Measurements from ENCODE around the gene CYTH3.
A peak's percentile ranks its signal among the peaks of the same experiment; 100 is the strongest.

Gene CYTH3

DNA sequence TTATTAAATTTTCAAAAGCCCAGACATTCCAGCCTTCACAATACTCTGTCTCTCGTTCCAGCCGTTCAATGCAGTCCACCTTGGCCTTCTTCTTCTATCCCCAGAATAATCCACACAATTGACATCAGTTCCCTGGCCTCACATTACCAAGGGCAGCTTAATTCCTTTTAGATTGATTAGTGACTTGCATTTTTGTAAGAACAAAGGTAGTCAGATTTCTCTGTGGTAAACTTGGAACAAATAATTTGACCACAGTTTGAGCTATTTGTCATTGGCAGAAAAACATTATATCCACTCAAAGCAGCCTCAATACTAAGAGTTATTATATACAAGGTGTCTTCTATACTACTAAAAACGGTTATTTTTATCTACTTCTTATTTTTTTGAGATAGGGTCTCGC lies 5.1 kb upstream of the CYTH3 start:
- TF ChIP-seq, protein P1, sequence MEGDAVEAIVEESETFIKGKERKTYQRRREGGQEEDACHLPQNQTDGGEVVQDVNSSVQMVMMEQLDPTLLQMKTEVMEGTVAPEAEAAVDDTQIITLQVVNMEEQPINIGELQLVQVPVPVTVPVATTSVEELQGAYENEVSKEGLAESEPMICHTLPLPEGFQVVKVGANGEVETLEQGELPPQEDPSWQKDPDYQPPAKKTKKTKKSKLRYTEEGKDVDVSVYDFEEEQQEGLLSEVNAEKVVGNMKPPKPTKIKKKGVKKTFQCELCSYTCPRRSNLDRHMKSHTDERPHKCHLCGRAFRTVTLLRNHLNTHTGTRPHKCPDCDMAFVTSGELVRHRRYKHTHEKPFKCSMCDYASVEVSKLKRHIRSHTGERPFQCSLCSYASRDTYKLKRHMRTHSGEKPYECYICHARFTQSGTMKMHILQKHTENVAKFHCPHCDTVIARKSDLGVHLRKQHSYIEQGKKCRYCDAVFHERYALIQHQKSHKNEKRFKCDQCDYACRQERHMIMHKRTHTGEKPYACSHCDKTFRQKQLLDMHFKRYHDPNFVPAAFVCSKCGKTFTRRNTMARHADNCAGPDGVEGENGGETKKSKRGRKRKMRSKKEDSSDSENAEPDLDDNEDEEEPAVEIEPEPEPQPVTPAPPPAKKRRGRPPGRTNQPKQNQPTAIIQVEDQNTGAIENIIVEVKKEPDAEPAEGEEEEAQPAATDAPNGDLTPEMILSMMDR (IDR thresholded peaks at IDR 0.05), result no peak
- no peaks in the 10 kb centered on the region for H3K36me3 ChIP-seq (ENCODE audit: control insufficient read depth, insufficient read depth, low read length)
- H2AFZ ChIP-seq, result no peak overlapping the region
- no peaks in the 10 kb centered on the region for H3K79me2 ChIP-seq
- H3K9ac ChIP-seq, result no peak overlapping the region
- no peak overlapping the region for H3K4me3 ChIP-seq (ENCODE audit: low read depth, low read length)
- no peak overlapping the region for H3K4me2 ChIP-seq (ENCODE audit: low read length)
- no peak overlapping the region for H3K27ac ChIP-seq
- no peaks in the 10 kb centered on the region for H3K9me3 ChIP-seq (ENCODE audit: control insufficient read depth, low read length)
- no peaks in the 10 kb centered on the region for H3K27me3 ChIP-seq (ENCODE audit: control insufficient read depth, insufficient read depth, low read length)
- peaks cover 2% of the 10 kb centered on the region for H3K4me1 ChIP-seq

DNA sequence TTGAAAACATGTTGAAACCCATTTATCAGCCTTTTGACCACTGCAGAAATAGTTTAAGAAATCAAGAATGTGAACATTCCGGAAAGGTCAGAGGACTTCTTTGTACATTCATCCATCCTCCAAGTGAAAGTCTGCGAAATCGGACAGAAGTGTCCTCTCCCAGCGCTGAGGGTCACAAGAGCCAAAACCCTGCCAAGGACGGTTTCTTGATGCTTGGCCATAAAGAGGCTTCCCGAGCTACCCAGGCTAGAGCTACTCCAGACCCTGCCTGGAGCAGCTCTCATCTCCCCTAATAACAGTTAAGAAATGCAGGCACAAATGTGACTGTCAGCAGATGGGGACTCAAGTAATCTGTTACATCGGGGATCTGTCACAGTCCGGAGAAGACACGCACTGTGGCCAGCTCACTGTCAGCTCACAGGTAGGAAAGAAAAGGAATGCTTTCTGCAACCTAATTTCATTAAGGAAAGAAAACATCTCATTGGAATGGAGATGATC lies 4.5 kb upstream of the CYTH3 start:
- H3K4me2 ChIP-seq (ENCODE audit: low read length), result no peak overlapping the region
- TF ChIP-seq, protein P1 (IDR thresholded peaks at IDR 0.05), result no peak
- no peak overlapping the region for H3K27ac ChIP-seq
- H3K27me3 ChIP-seq (ENCODE audit: control insufficient read depth, insufficient read depth, low read length), result no peaks in the 10 kb centered on the region
- H3K9ac ChIP-seq, result no peak overlapping the region
- H2AFZ ChIP-seq, result no peak overlapping the region
- H3K36me3 ChIP-seq (ENCODE audit: control insufficient read depth, insufficient read depth, low read length), result no peaks in the 10 kb centered on the region
- no peaks in the 10 kb centered on the region for H3K79me2 ChIP-seq
- H3K4me3 ChIP-seq (ENCODE audit: low read depth, low read length), result no peak overlapping the region
- no peaks in the 10 kb centered on the region for H3K9me3 ChIP-seq (ENCODE audit: control insufficient read depth, low read length)
- peaks cover 2% of the 10 kb centered on the region for H3K4me1 ChIP-seq

DNA sequence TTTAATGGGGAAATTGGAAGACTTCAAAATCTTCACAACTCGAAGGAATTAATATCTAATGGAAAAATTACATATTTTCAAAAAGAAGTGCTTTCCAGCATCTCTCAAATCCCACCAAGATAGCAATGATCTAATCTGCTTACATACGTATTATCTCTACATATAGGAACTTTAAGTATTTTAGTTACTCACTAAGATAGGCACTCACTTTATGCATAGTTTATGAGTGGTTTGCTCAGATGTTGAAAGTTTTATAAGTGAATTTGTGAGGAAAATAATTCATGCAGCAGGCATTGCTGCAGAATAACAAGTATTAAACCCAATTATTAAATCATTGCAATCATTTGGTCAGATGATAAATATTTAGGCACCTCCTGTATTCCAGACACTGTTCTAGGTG lies 2.3 kb upstream of the CYTH3 start:
- H3K36me3 ChIP-seq (ENCODE audit: control insufficient read depth, insufficient read depth, low read length), result no peaks in the 10 kb centered on the region
- no peak overlapping the region for H3K4me2 ChIP-seq (ENCODE audit: low read length)
- no peaks in the 10 kb centered on the region for H3K79me2 ChIP-seq
- no peak overlapping the region for H2AFZ ChIP-seq
- no peak overlapping the region for H3K9ac ChIP-seq
- no peaks in the 10 kb centered on the region for H3K9me3 ChIP-seq (ENCODE audit: control insufficient read depth, low read length)
- peaks cover under 1% of the 10 kb centered on the region for H3K4me1 ChIP-seq
- H3K4me3 ChIP-seq (ENCODE audit: low read depth, low read length), result no peak overlapping the region
- H3K27me3 ChIP-seq (ENCODE audit: control insufficient read depth, insufficient read depth, low read length), result no peaks in the 10 kb centered on the region
- TF ChIP-seq, protein P1 (IDR thresholded peaks at IDR 0.05), result no peak
- H3K27ac ChIP-seq, result no peak overlapping the region

DNA sequence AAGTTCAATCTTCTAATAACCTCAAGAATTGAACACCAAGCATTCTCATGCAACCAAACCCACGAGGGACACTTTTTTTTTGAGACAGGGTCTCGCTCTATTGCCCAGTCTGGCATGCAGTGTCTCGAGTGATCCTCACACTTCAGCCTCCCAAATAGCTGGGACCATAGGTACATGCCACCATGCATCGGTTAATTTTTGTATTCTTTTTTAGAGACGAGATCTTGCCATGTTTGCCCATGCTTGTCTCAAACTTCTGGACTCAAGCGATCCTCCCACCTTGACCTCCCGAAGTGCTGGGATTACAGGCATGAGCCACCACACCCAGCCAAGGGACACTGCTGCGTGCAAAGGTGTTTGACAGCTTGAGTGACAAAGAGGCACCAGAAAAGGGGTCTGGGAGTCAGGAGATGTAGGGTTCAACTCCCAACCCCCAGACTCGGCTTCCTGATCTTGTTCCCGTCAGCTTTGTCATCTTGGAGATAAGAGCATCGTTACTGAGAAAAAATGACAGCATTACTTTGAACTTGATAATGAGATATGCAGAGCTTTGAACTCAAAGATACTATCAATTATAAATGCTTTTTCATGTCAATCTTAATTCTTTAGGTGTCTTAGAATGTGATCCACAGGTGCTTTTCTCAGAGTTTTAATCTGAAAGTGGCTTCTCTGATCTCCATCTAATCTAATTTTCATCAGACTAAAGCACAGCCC lies 1.6 kb upstream of the CYTH3 start:
- no peak overlapping the region for H3K9ac ChIP-seq
- no peaks in the 10 kb centered on the region for H3K36me3 ChIP-seq (ENCODE audit: control insufficient read depth, insufficient read depth, low read length)
- TF ChIP-seq, protein P1 (IDR thresholded peaks at IDR 0.05), result no peak
- no peak overlapping the region for H3K4me2 ChIP-seq (ENCODE audit: low read length)
- no peaks in the 10 kb centered on the region for H3K4me1 ChIP-seq
- H3K4me3 ChIP-seq (ENCODE audit: low read depth, low read length), result no peak overlapping the region
- no peak overlapping the region for H3K27ac ChIP-seq
- H3K79me2 ChIP-seq, result no peaks in the 10 kb centered on the region
- H3K9me3 ChIP-seq (ENCODE audit: control insufficient read depth, low read length), result no peaks in the 10 kb centered on the region
- H3K27me3 ChIP-seq (ENCODE audit: control insufficient read depth, insufficient read depth, low read length), result no peaks in the 10 kb centered on the region
- no peak overlapping the region for H2AFZ ChIP-seq

DNA sequence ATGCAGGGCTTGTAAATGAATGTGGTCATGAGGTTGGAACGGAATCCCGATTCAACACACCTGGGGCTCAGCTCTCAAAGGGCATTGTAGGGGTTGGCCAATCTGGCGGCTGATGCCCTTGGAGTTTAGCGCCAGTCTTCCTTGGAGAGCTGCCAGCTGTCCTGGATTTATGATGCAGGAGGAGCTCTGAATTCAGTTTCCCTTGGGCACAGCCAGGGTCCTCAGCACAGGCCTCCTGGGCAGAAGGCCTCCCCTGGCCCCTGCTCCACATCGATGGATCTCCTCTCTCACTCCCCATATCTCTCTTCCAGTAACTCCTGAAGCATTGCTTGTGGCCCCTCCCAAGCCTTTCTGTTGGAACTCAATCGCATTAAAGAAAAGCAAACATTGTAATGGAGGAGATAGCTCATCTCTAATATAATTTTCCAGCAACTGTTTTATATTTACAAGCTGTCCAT lies 985 bp upstream of the CYTH3 start:
- no peak overlapping the region for H3K4me3 ChIP-seq (ENCODE audit: low read depth, low read length)
- H3K9ac ChIP-seq, result no peak overlapping the region
- no peak overlapping the region for H3K4me2 ChIP-seq (ENCODE audit: low read length)
- peak overlapping the region; percentile 96 for H2AFZ ChIP-seq
- peaks cover 2% of the 10 kb centered on the region for H3K79me2 ChIP-seq
- no peak overlapping the region for H3K27ac ChIP-seq
- no peaks in the 10 kb centered on the region for H3K36me3 ChIP-seq (ENCODE audit: control insufficient read depth, insufficient read depth, low read length)
- H3K4me1 ChIP-seq, result no peaks in the 10 kb centered on the region
- H3K9me3 ChIP-seq (ENCODE audit: control insufficient read depth, low read length), result no peaks in the 10 kb centered on the region
- TF ChIP-seq, protein P1 (IDR thresholded peaks at IDR 0.05), result no peak
- H3K27me3 ChIP-seq (ENCODE audit: control insufficient read depth, insufficient read depth, low read length), result no peaks in the 10 kb centered on the region
